HepG2 (cell line): ENCODE measurements around the gene JAK1. TPM values are rescaled to one million over a fixed set of nuclear protein-coding genes. Genes with fewer than 3 reads are reported as not detected.

Source experiments
- CENPX ChIP-seq: sonication (generic); formaldehyde crosslinking; IDR thresholded peaks from 2 replicates; pipeline ENCODE4 v1.9.0; 2021; ENCODE audit warnings: mild to moderate bottlenecking, missing genetic modification reagents, moderate library complexity
- CTCF ChIP-seq: sonication (generic); formaldehyde crosslinking; IDR thresholded peaks from 2 replicates; pipeline ENCODE4 v1.5.0; 2020; ENCODE audit warnings: mild to moderate bottlenecking, missing genetic modification reagents, moderate library complexity
- ETV6 ChIP-seq: sonication (generic); formaldehyde crosslinking; conservative IDR thresholded peaks from 2 replicates; pipeline ENCODE4 v1.4.0; 2020; ENCODE audit warnings: missing genetic modification reagents
- FOXA3 ChIP-seq: IDR thresholded peaks from 2 replicates; pipeline ENCODE4 v1.6.1; 2016; ENCODE audit warnings: missing genetic modification reagents, missing compliant biosample characterization
- GFI1 ChIP-seq: sonication (generic); formaldehyde crosslinking; IDR thresholded peaks from 2 replicates; pipeline ENCODE4 v1.5.0; 2020; ENCODE audit warnings: missing genetic modification reagents, mild to moderate bottlenecking, borderline replicate concordance
- HMG20A ChIP-seq: IDR thresholded peaks from 2 replicates; pipeline ENCODE4 v1.6.1; 2016; ENCODE audit warnings: borderline replicate concordance
- NFKBIZ ChIP-seq: IDR thresholded peaks from 2 replicates; pipeline ENCODE4 v1.6.1; 2018; ENCODE audit warnings: missing genetic modification reagents, missing compliant biosample characterization
- NR2F6 ChIP-seq, 2 experiments: IDR thresholded peaks; 2 replicates each; pipeline ENCODE4 v1.6.1; 2016; ENCODE audit warnings: antibody characterized with exemption in 1 of 2, mild to moderate bottlenecking in 1 of 2
- RELA ChIP-seq: sonication (generic); formaldehyde crosslinking; IDR thresholded peaks from 2 replicates; pipeline ENCODE4 v1.4.0; 2020; ENCODE audit warnings: missing genetic modification reagents
- SKI ChIP-seq: fragments of 450-650 bp; IDR thresholded peaks from one replicate; pipeline ENCODE4 v1.6.1; 2018; ENCODE audit warnings: mild to moderate bottlenecking; ENCODE audit not compliant: partially characterized antibody
- SOX13 ChIP-seq, 3 experiments: fragments of 450-650 bp in 1 of 3; sonication (generic) in 1 of 3; formaldehyde crosslinking in 1 of 3; IDR thresholded peaks in 2 of 3; conservative IDR thresholded peaks in 1 of 3; 2 replicates each; pipeline versions ENCODE4 v1.5.0 to v1.6.1; 2016 to 2020; ENCODE audit warnings: antibody characterized with exemption in 1 of 3, mild to moderate bottlenecking in 1 of 3, missing compliant biosample characterization in 1 of 3, missing genetic modification reagents in 1 of 3, moderate library complexity in 1 of 3
- TBL1XR1 ChIP-seq: fragments of 150-350 bp; IDR thresholded peaks from 2 replicates; pipeline ENCODE4 v1.6.1; 2014; ENCODE audit warnings: borderline replicate concordance, low read length; ENCODE audit not compliant: partially characterized antibody
- ZBTB1 ChIP-seq: sonication (generic); formaldehyde crosslinking; IDR thresholded peaks from 2 replicates; pipeline ENCODE4 v1.4.0; 2020; ENCODE audit warnings: missing genetic modification reagents, borderline replicate concordance
- ZBTB33 ChIP-seq: sonication (generic); formaldehyde crosslinking; IDR thresholded peaks from 2 replicates; pipeline ENCODE4 v1.4.0; 2020; ENCODE audit warnings: missing genetic modification reagents
- ZBTB42 ChIP-seq: sonication (generic); formaldehyde crosslinking; IDR thresholded peaks from 2 replicates; pipeline ENCODE4 v1.5.0; 2020; ENCODE audit warnings: mild to moderate bottlenecking, missing genetic modification reagents
- ZKSCAN5 ChIP-seq: sonication (generic); formaldehyde crosslinking; IDR thresholded peaks from 2 replicates; pipeline ENCODE4 v1.5.1; 2020; ENCODE audit warnings: mild to moderate bottlenecking, missing genetic modification reagents
- ZNF33B ChIP-seq: sonication (generic); formaldehyde crosslinking; IDR thresholded peaks from 2 replicates; pipeline ENCODE4 v1.5.1; 2020; ENCODE audit warnings: mild to moderate bottlenecking, missing genetic modification reagents
- ZNF484 ChIP-seq: sonication (generic); formaldehyde crosslinking; IDR thresholded peaks from 2 replicates; pipeline ENCODE4 v1.5.1; 2020; ENCODE audit warnings: mild to moderate bottlenecking, low read depth, missing genetic modification reagents, borderline replicate concordance
- ZNF501 ChIP-seq: sonication (generic); formaldehyde crosslinking; IDR thresholded peaks from 2 replicates; pipeline ENCODE4 v1.5.1; 2020; ENCODE audit warnings: mild to moderate bottlenecking, moderate library complexity, missing genetic modification reagents
- ZSCAN25 ChIP-seq: sonication (generic); formaldehyde crosslinking; IDR thresholded peaks from 2 replicates; pipeline ENCODE4 v1.8.0; 2022; ENCODE audit warnings: mild to moderate bottlenecking, missing genetic modification reagents
- polyA plus RNA-seq, 8 experiments: library from polyadenylated mRNA; depleted of rRNA in 3 of 8; stranded (reverse) in 7 of 8; unstranded in 1 of 8; fragments of >200 nt; fragmentation: Illumina TruSeq in 4 of 8; extraction: Trizol in 4 of 8; gene quantifications; 2 replicates each; pipeline versions ENCODE4 v1.2.1 to v1.2.3, GENCODE V29; 2011 to 2016; ENCODE audit warnings: low read depth in 4 of 8, missing spikeins in 1 of 8, mixed read lengths in 1 of 8; ENCODE audit not compliant: insufficient read depth in 1 of 8
- total RNA-seq, 5 experiments: library from RNA; depleted of rRNA; stranded (reverse); fragments of >200 nt; fragmentation: Illumina TruSeq; extraction: Trizol; gene quantifications; 2 replicates each; pipeline ENCODE4 v1.2.3, GENCODE V29; 2016; ENCODE audit warnings: low read depth in 1 of 5
- TF ChIP-seq, protein P1 (sequence below): sonication (generic); formaldehyde crosslinking; IDR thresholded peaks from 2 replicates; pipeline ENCODE4 v1.8.0; 2022; ENCODE audit warnings: missing genetic modification reagents, mild to moderate bottlenecking, inconsistent platforms, borderline replicate concordance
- TF ChIP-seq, protein P2 (sequence below): IDR thresholded peaks from 2 replicates; pipeline ENCODE4 v1.6.1; 2012; ENCODE audit warnings: low read depth, low read length, improper control_type of control experiment
- TF ChIP-seq, protein P3 (sequence below): IDR thresholded peaks from 2 replicates; pipeline ENCODE4 v1.6.1; 2016; ENCODE audit warnings: low read depth

The JAK1 gene
- total and polyA plus RNA-seq, 2 of the 13 experiments (the other 11 are each of a cell fraction or from before 2014, with no cell fraction given), result 23.9 to 42.4 TPM

- TF ChIP-seq, protein P1, sequence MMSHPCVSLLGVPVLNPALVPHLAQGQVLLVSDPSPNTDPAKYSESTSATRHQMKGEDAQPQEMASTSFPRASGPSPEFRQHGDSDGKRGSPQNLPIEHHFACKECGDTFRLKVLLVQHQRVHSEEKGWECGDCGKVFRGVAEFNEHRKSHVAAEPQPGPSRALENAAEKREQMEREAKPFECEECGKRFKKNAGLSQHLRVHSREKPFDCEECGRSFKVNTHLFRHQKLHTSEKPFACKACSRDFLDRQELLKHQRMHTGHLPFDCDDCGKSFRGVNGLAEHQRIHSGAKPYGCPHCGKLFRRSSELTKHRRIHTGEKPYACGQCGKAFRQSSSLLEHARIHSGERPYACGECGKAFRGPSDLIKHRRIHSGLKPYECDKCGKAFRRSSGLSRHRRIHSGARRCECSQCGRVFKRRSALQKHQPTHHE (CRISPR knock-in tag), result no peak
- TF ChIP-seq ZNF484 (CRISPR knock-in tag) (no peak), ZBTB42 (CRISPR knock-in tag) (no peak), RELA (no peak), ZNF501 (CRISPR knock-in tag) (no peak), TBL1XR1 (peak; percentile 40), ZBTB1 (no peak), FOXA3 (peak; percentile 22; the same call in 1 of the 2 replicates), CTCF (no peak), ETV6 (CRISPR knock-in tag) (no peak), ZBTB33 (CRISPR knock-in tag) (no peak), GFI1 (CRISPR knock-in tag) (no peak), ZNF33B (no peak), SOX13 (IDR thresholded peaks at IDR 0.05) (no peak), SOX13 (CRISPR knock-in tag; conservative IDR thresholded peaks at IDR 0.05 in 1 of 2, IDR thresholded peaks at IDR 0.05 in 1 of 2) (peak in 1 of 2 experiments; percentile 23; a peak in 1 of 4 replicates), NR2F6 (IDR thresholded peaks at IDR 0.05) (peak; percentile 12; the same call in 1 of the 2 replicates), NR2F6 (CRISPR knock-in tag; IDR thresholded peaks at IDR 0.05) (no peak), CENPX (CRISPR knock-in tag) (no peak), NFKBIZ (CRISPR knock-in tag) (no peak), HMG20A (peak; percentile 47; the same call in 1 of the 2 replicates), SKI (peak; percentile 79), ZSCAN25 (no peak), ZKSCAN5 (CRISPR knock-in tag) (no peak)
- TF ChIP-seq, protein P2, sequence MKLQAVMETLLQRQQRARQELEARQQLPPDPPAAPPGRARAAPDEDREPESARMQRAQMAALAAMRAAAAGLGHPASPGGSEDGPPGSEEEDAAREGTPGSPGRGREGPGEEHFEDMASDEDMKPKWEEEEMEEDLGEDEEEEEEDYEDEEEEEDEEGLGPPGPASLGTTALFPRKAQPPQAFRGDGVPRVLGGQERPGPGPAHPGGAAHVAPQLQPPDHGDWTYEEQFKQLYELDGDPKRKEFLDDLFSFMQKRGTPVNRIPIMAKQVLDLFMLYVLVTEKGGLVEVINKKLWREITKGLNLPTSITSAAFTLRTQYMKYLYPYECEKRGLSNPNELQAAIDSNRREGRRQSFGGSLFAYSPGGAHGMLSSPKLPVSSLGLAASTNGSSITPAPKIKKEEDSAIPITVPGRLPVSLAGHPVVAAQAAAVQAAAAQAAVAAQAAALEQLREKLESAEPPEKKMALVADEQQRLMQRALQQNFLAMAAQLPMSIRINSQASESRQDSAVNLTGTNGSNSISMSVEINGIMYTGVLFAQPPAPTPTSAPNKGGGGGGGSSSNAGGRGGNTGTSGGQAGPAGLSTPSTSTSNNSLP, result peak; percentile 57; the same call in 1 of the 2 replicates
- TF ChIP-seq, protein P3, sequence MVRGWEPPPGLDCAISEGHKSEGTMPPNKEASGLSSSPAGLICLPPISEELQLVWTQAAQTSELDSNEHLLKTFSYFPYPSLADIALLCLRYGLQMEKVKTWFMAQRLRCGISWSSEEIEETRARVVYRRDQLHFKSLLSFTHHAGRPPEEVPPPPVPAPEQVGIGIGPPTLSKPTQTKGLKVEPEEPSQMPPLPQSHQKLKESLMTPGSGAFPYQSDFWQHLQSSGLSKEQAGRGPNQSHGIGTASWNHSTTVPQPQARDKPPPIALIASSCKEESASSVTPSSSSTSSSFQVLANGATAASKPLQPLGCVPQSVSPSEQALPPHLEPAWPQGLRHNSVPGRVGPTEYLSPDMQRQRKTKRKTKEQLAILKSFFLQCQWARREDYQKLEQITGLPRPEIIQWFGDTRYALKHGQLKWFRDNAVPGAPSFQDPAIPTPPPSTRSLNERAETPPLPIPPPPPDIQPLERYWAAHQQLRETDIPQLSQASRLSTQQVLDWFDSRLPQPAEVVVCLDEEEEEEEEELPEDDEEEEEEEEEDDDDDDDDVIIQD (CRISPR knock-in tag), result 0 out of 2 replicates have a peak, but pooled peaks have one; percentile 7
Measured at GRCh38 chr1:64983110-64983509, 16.8 kb upstream of the JAK1 start (continued).
